Panc1 (cell line): ENCODE results near the gene RPA4. TPM values are rescaled to one million over a fixed set of nuclear protein-coding genes. Genes with fewer than 3 reads are reported as not detected.

Experiments used
- ATAC-seq: fragments of 200-7000 bp; cut with Tn5 transposase; 2 replicates; pipeline ENCODE4 v1.9.1; 2020; ENCODE audit warnings: mild to moderate bottlenecking, moderate library complexity
- BruUV-seq: library from RNA; stranded (reverse); fragments of 400-500 nt; replicated peaks from 2 replicates; lab custom pipeline; 2021; lab: Mats Ljungman, UMichigan
- CTCF ChIA-PET: fragments of 300-600 bp; sonication (Branson Sonifier 250); formaldehyde crosslinking; loops from one replicate; lab custom pipeline; 2022; ENCODE audit warnings: antibody characterized with exemption; lab: Charles Lee
- POLR2A ChIA-PET: fragments of 300-600 bp; sonication (Branson Sonifier 250); formaldehyde crosslinking; loops from one replicate; lab custom pipeline; 2022; ENCODE audit warnings: antibody characterized with exemption; lab: Charles Lee
- DNase-seq: peaks from one replicate; pipeline ENCODE4 v3.0.0-alpha.2; 2010; ENCODE audit warnings: low read depth, low spot score
- H3K27ac ChIP-seq: 2 replicates; pipeline ENCODE4 v1.5.1; 2011; ENCODE audit warnings: mild to moderate bottlenecking, low read length, inconsistent platforms
- H3K27me3 ChIP-seq: fragments of 200-500 bp; sonication (Bioruptor generic); 2 replicates; pipeline ENCODE4 v1.6.0; 2014; ENCODE audit warnings: low read length, inconsistent platforms; ENCODE audit not compliant: control insufficient read depth, insufficient read depth
- H3K36me3 ChIP-seq: fragments of 200-500 bp; sonication (Bioruptor generic); 2 replicates; pipeline ENCODE4 v1.5.1; 2014; ENCODE audit warnings: inconsistent platforms, mild to moderate bottlenecking, low read length, moderate library complexity; ENCODE audit not compliant: control insufficient read depth, insufficient read depth
- H3K4me1 ChIP-seq: 2 replicates; pipeline ENCODE4 v1.5.1; 2011; ENCODE audit warnings: inconsistent platforms, mild to moderate bottlenecking, low read length, moderate library complexity; ENCODE audit not compliant: control insufficient read depth, insufficient read depth
- H3K4me3 ChIP-seq, 2 experiments: 2 replicates each; pipeline ENCODE4 v1.5.1; 2011 to 2012; ENCODE audit warnings: low read depth in 2 of 2, low read length in 2 of 2, mild to moderate bottlenecking in 2 of 2, inconsistent platforms in 1 of 2, moderate library complexity in 1 of 2
- H3K9me3 ChIP-seq: fragments of 200-500 bp; sonication (Bioruptor generic); 2 replicates; pipeline ENCODE4 v1.5.1; 2014; ENCODE audit warnings: low read depth, mild to moderate bottlenecking, inconsistent platforms, low read length, moderate library complexity; ENCODE audit not compliant: control insufficient read depth, insufficient read depth
- CTCF ChIP-seq: fragments of 450-650 bp; IDR thresholded peaks from 2 replicates; pipeline ENCODE4 v1.5.1; 2017; ENCODE audit warnings: mild to moderate bottlenecking
- POLR2AphosphoS5 ChIP-seq: IDR thresholded peaks from 2 replicates; pipeline ENCODE4 v1.6.1; 2012; ENCODE audit warnings: mild to moderate bottlenecking, low read depth, low read length, moderate library complexity
- REST ChIP-seq, 2 experiments: IDR thresholded peaks; 2 replicates each; pipeline ENCODE4 v1.6.1; 2011 to 2012; ENCODE audit warnings: low read depth in 2 of 2, control low read depth in 1 of 2, low read length in 1 of 2, mild to moderate bottlenecking in 1 of 2, moderate library complexity in 1 of 2; ENCODE audit not compliant: insufficient read depth in 1 of 2
- SIN3A ChIP-seq: IDR thresholded peaks from 2 replicates; pipeline ENCODE4 v1.6.1; 2012; ENCODE audit warnings: low read depth, mild to moderate bottlenecking, low read length, moderate library complexity, borderline replicate concordance; ENCODE audit not compliant: insufficient read depth
- TCF7L2 ChIP-seq: IDR thresholded peaks from 2 replicates; pipeline ENCODE4 v1.6.1; 2011; ENCODE audit warnings: mild to moderate bottlenecking, low read depth, low read length, inconsistent platforms
- in situ Hi-C: cut with HindIII; loops from 2 replicates; pipeline ENCODE4 v1.10.0; 2016; ENCODE audit warnings: low sequenced_read_pairs, low pct_unique_long_range_greater_than_20kb
- intact Hi-C: fragments of 100-400 bp; cut with micrococcal nuclease; formaldehyde crosslinking; loops from one replicate; pipeline ENCODE4 v1.10.0; 2022; ENCODE audit not compliant: unreplicated experiment
- total RNA-seq: library from RNA; stranded (reverse); gene quantifications from one replicate; pipeline ENCODE4 v1.2.1, GENCODE V29; 2021; ENCODE audit not compliant: unreplicated experiment

Gene RPA4
- total RNA-seq, 1 experiment from 2014 or later, result 0.23 TPM

- POLR2A ChIA-PET, result no interaction called here
- no peak overlapping the region for H3K27ac ChIP-seq
Observed at GRCh38 chrX:96861218-96861617, 22.5 kb upstream of the RPA4 start.

GRCh38 chrX:96861661-96862060 is 22.0 kb upstream of the RPA4 start:
- TF ChIP-seq SIN3A (no peak), POLR2AphosphoS5 (no peak), REST (IDR thresholded peaks at IDR 0.05; ENCODE audit: insufficient read depth in 1 of 2, low read depth in 2 of 2, low read length in 1 of 2) (no peak), TCF7L2 (no peak), CTCF (no peak)
- DNase-seq, result no peak
- H3K27me3 ChIP-seq, result no peaks in the 10 kb centered on the region
- H3K4me1 ChIP-seq, result no peaks in the 10 kb centered on the region
- H3K27ac ChIP-seq, result no peak overlapping the region
- no peaks in the 10 kb centered on the region for H3K36me3 ChIP-seq
- no peaks in the 10 kb centered on the region for H3K9me3 ChIP-seq
- in situ Hi-C loops (no loop called here), intact Hi-C loops (no loop called here)
- ChIA-PET CTCF (no interaction called here), POLR2A (no interaction called here)
- H3K4me3 ChIP-seq, result no peak overlapping the region
- BruUV-seq, result no TSS peak
- no peak for ATAC-seq

More at GRCh38 chrX:96861218-96861617, 22.5 kb upstream of the RPA4 start:
- in situ Hi-C loops (no loop called here), intact Hi-C loops (no loop called here)
- no peaks in the 10 kb centered on the region for H3K9me3 ChIP-seq
- no peak overlapping the region for H3K4me3 ChIP-seq
- no peaks in the 10 kb centered on the region for H3K27me3 ChIP-seq
- H3K4me1 ChIP-seq, result no peaks in the 10 kb centered on the region
- ATAC-seq, result no peak
- no peak for DNase-seq
- CTCF ChIA-PET, result no interaction called here
- BruUV-seq, result no TSS peak
- no peaks in the 10 kb centered on the region for H3K36me3 ChIP-seq
- TF ChIP-seq SIN3A, result no peak
- TF ChIP-seq TCF7L2, result no peak
- no peak for TF ChIP-seq REST (IDR thresholded peaks at IDR 0.05; ENCODE audit: insufficient read depth in 1 of 2, low read depth in 2 of 2, low read length in 1 of 2)
- no peak for TF ChIP-seq CTCF
- TF ChIP-seq POLR2AphosphoS5, result no peak
